H9 (cell line): Measurements from ENCODE around the gene CCL20. TPM values are rescaled to one million over a fixed set of nuclear protein-coding genes. Genes with fewer than 3 reads are reported as not detected.

Experiments
- DNase-seq: peaks from one replicate; pipeline ENCODE4 v3.0.0-alpha.2; 2017
- H2AFZ ChIP-seq: one replicate; pipeline ENCODE4 v1.6.1; 2013; ENCODE audit warnings: mild to moderate bottlenecking, low read length, control low read depth, moderate library complexity
- H2AK5ac ChIP-seq: 2 replicates; pipeline ENCODE4 v1.6.1; 2013; ENCODE audit warnings: low read length, control low read depth, mixed read lengths; ENCODE audit not compliant: insufficient read length
- H2BK120ac ChIP-seq: one replicate; pipeline ENCODE4 v1.6.1; 2013; ENCODE audit warnings: low read depth, mild to moderate bottlenecking, low read length, control low read depth, inconsistent platforms; ENCODE audit not compliant: poor library complexity, severe bottlenecking
- H2BK12ac ChIP-seq: 2 replicates; pipeline ENCODE4 v1.6.1; 2013; ENCODE audit warnings: low read length, control low read depth, mixed read lengths, low read depth; ENCODE audit not compliant: insufficient read length
- H2BK15ac ChIP-seq: 2 replicates; pipeline ENCODE4 v1.6.1; 2013; ENCODE audit warnings: low read depth, low read length, control low read depth
- H2BK20ac ChIP-seq: one replicate; pipeline ENCODE4 v1.6.1; 2013; ENCODE audit warnings: low read depth, mild to moderate bottlenecking, low read length, control low read depth, inconsistent platforms; ENCODE audit not compliant: poor library complexity, severe bottlenecking
- H2BK5ac ChIP-seq: 2 replicates; pipeline ENCODE4 v1.6.1; 2013; ENCODE audit warnings: low read length, control low read depth, mixed read lengths; ENCODE audit not compliant: insufficient read length
- H3K14ac ChIP-seq: 2 replicates; pipeline ENCODE4 v1.6.1; 2013; ENCODE audit warnings: low read length, control low read depth; ENCODE audit not compliant: insufficient read depth
- H3K18ac ChIP-seq: 2 replicates; pipeline ENCODE4 v1.6.1; 2013; ENCODE audit warnings: low read depth, mild to moderate bottlenecking, mixed read lengths, low read length, control low read depth; ENCODE audit not compliant: insufficient read length
- H3K23ac ChIP-seq: 2 replicates; pipeline ENCODE4 v1.6.1; 2013; ENCODE audit warnings: low read length, control low read depth, mixed read lengths, low read depth; ENCODE audit not compliant: insufficient read length
- H3K23me2 ChIP-seq: 2 replicates; pipeline ENCODE4 v1.6.1; 2013; ENCODE audit warnings: low read depth, mild to moderate bottlenecking, mixed read lengths, low read length, control low read depth; ENCODE audit not compliant: insufficient read length, poor library complexity, severe bottlenecking
- H3K27ac ChIP-seq: 2 replicates; pipeline ENCODE4 v1.5.1; 2013; ENCODE audit warnings: low read length, control low read depth, mixed read lengths, low read depth; ENCODE audit not compliant: insufficient read length
- H3K27me3 ChIP-seq: 2 replicates; pipeline ENCODE4 v1.6.1; 2013; ENCODE audit warnings: low read length, control low read depth, inconsistent platforms; ENCODE audit not compliant: insufficient read depth
- H3K4ac ChIP-seq: 2 replicates; pipeline ENCODE4 v1.6.1; 2013; ENCODE audit warnings: low read depth, mild to moderate bottlenecking, control low read depth, inconsistent platforms, low read length, moderate library complexity
- H3K4me1 ChIP-seq: 2 replicates; pipeline ENCODE4 v1.6.1; 2013; ENCODE audit warnings: low read length, control low read depth, inconsistent platforms; ENCODE audit not compliant: insufficient read depth
- H3K4me2 ChIP-seq: 2 replicates; pipeline ENCODE4 v1.6.1; 2013; ENCODE audit warnings: low read length, control low read depth, mixed read lengths; ENCODE audit not compliant: insufficient read length, insufficient read depth
- H3K56ac ChIP-seq: 2 replicates; pipeline ENCODE4 v1.6.1; 2013; ENCODE audit warnings: low read depth, mild to moderate bottlenecking, mixed read lengths, low read length, control low read depth; ENCODE audit not compliant: insufficient read length
- H3K79me1 ChIP-seq: 2 replicates; pipeline ENCODE4 v1.6.1; 2013; ENCODE audit warnings: low read depth, mild to moderate bottlenecking, moderate library complexity, low read length, control low read depth, inconsistent platforms; ENCODE audit not compliant: insufficient read depth, poor library complexity, severe bottlenecking
- H3K79me2 ChIP-seq: 2 replicates; pipeline ENCODE4 v1.6.1; 2013; ENCODE audit warnings: low read length, control low read depth, inconsistent platforms; ENCODE audit not compliant: insufficient read depth
- H3K9ac ChIP-seq: 2 replicates; pipeline ENCODE4 v1.6.1; 2013; ENCODE audit warnings: low read length, control low read depth, mixed read lengths; ENCODE audit not compliant: insufficient read length; ENCODE audit errors: extremely low read depth
- H3K9me3 ChIP-seq: one replicate; pipeline ENCODE4 v1.6.1; 2013; ENCODE audit warnings: low read depth, low read length, inconsistent platforms; ENCODE audit not compliant: control insufficient read depth
- H3T11ph ChIP-seq: one replicate; pipeline ENCODE4 v1.6.1; 2013; ENCODE audit warnings: mild to moderate bottlenecking, low read length, control low read depth, inconsistent platforms
- H4K20me1 ChIP-seq: one replicate; pipeline ENCODE4 v1.6.1; 2013; ENCODE audit not compliant: control insufficient read depth, insufficient read length, insufficient read depth
- H4K5ac ChIP-seq: 2 replicates; pipeline ENCODE4 v1.6.1; 2013; ENCODE audit warnings: low read depth, mild to moderate bottlenecking, mixed read lengths, low read length, control low read depth; ENCODE audit not compliant: insufficient read length
- H4K8ac ChIP-seq: replicated peaks from 2 replicates; pipeline ENCODE4 v1.6.1; 2013; ENCODE audit warnings: low read length, control low read depth, mixed read lengths, low read depth; ENCODE audit not compliant: insufficient read length
- H4K91ac ChIP-seq: 2 replicates; pipeline ENCODE4 v1.6.1; 2013; ENCODE audit warnings: low read depth, mild to moderate bottlenecking, moderate library complexity, mixed read lengths, low read length, control low read depth; ENCODE audit not compliant: insufficient read length
- H3K27ac Mint-ChIP-seq, 3 experiments: 2 replicates in 2 of 3; 3 replicates in 1 of 3; pipeline ENCODE4 v1.8.0; 2020 to 2021; ENCODE audit warnings: mixed read lengths in 3 of 3, mild to moderate bottlenecking in 1 of 3, moderate library complexity in 1 of 3
- H3K27me3 Mint-ChIP-seq: 2 replicates; pipeline ENCODE4 v1.8.0; 2021; ENCODE audit warnings: low read depth, mild to moderate bottlenecking, moderate library complexity, mixed read lengths
- H3K36me3 Mint-ChIP-seq, 3 experiments: 2 replicates in 2 of 3; 3 replicates in 1 of 3; pipeline ENCODE4 v1.8.0; 2020 to 2021; ENCODE audit warnings: low read depth in 3 of 3, mixed read lengths in 3 of 3; ENCODE audit not compliant: insufficient read depth in 1 of 3
- H3K4me1 Mint-ChIP-seq, 2 experiments: 2 replicates each; pipeline ENCODE4 v1.8.0; 2020; ENCODE audit warnings: mixed read lengths in 2 of 2
- H3K4me3 Mint-ChIP-seq, 2 experiments: 2 replicates in 1 of 2; 3 replicates in 1 of 2; pipeline ENCODE4 v1.8.0; 2020 to 2021; ENCODE audit warnings: mild to moderate bottlenecking in 2 of 2, mixed read lengths in 2 of 2, moderate library complexity in 1 of 2
- H3K9me3 Mint-ChIP-seq, 2 experiments: 2 replicates in 1 of 2; 3 replicates in 1 of 2; pipeline ENCODE4 v1.8.0; 2020; ENCODE audit warnings: mild to moderate bottlenecking in 2 of 2, mixed read lengths in 2 of 2, moderate library complexity in 1 of 2
- CTCF ChIP-seq: fragments of 200-600 bp; sonication (generic); conservative IDR thresholded peaks from 3 replicates; pipeline ENCODE4 v1.8.0; 2021; ENCODE audit warnings: antibody characterized with exemption, mild to moderate bottlenecking
- WGBS: extraction: QIAGEN DNeasy Blood & Tissue Kit; methylation state at CpG from one replicate; pipeline ENCODE4 v1.1.7; 2013; ENCODE audit warnings: missing lambda C conversion rate, low lambda C conversion rate, mixed read lengths; ENCODE audit not compliant: insufficient read length; ENCODE audit errors: extremely low coverage; 5-methylcytosine and 5-hydroxymethylcytosine counted together
- total RNA-seq: library from RNA; stranded (reverse); gene quantifications from 2 replicates; pipeline ENCODE4 v1.2.1, GENCODE V29; 2021

Gene CCL20
- total RNA-seq, 1 experiment from 2014 or later = not detected

GRCh38 chr2:227827143-227827542, 13.5 kb downstream of the CCL20 start:
- Histone ChIP-seq H2AK5ac (no peak overlapping the region), H3K4me1 (no peaks in the 10 kb centered on the region), H3K4me2 (no peak overlapping the region), H3K4ac (no peak overlapping the region), H3K9ac (no peak overlapping the region), H4K5ac (no peak overlapping the region), H3K27me3 (no peaks in the 10 kb centered on the region), H2BK15ac (no peak overlapping the region), H3K23me2 (no peaks in the 10 kb centered on the region), H2BK20ac (no peak overlapping the region), H4K91ac (no peak overlapping the region), H3K23ac (no peak overlapping the region), H2AFZ (no peak overlapping the region), H4K8ac (no peak overlapping the region), H2BK5ac (no peak overlapping the region), H3K27ac (no peak overlapping the region), H2BK12ac (no peak overlapping the region), H3T11ph (no peak overlapping the region), H3K79me1 (no peaks in the 10 kb centered on the region), H3K14ac (no peak overlapping the region), H3K18ac (no peak overlapping the region), H3K56ac (no peak overlapping the region), H2BK120ac (no peak overlapping the region), H3K9me3 (no peaks in the 10 kb centered on the region), H3K79me2 (no peaks in the 10 kb centered on the region), H4K20me1 (no peaks in the 10 kb centered on the region)
- H3K9me3 Mint-ChIP-seq = no peaks in the 10 kb centered on the region; a peak in 1 of 5 replicates
- H3K27me3 Mint-ChIP-seq = no peaks in the 10 kb centered on the region
- no peak overlapping the region for H3K27ac Mint-ChIP-seq
- no peaks in the 10 kb centered on the region for H3K36me3 Mint-ChIP-seq
- H3K4me3 Mint-ChIP-seq = no peak overlapping the region
- DNase-seq = no peak
- peaks cover 3% of the 10 kb centered on the region in 2 experiments; a peak in 2 of 4 replicates for H3K4me1 Mint-ChIP-seq
- no peak for TF ChIP-seq CTCF
- no CpG with 5 or more reads among the region's 7 CpGs for WGBS
